ENCODE measurements around the gene PRMT7. TPM values are rescaled to one million over a fixed set of nuclear protein-coding genes. Genes with fewer than 3 reads are reported as not detected.

The PRMT7 gene
- polyA plus RNA-seq, 3 donors: 15.0 to 41.1 (median 15.2) TPM

GRCh38 chr16:68274441-68274840, 36.4 kb upstream of the PRMT7 start:
- no peaks in the 10 kb centered on the region for H3K9me3 ChIP-seq (replicated peaks in 1 of 2; ENCODE audit: control insufficient read depth in 1 of 2, insufficient read depth in 1 of 2, low read length in 2 of 2)
- no peaks in the 10 kb centered on the region for H3K9me3 Mint-ChIP-seq
- H3K4me2 ChIP-seq (replicated peaks; ENCODE audit: extremely low read depth, low read length, poor library complexity, severe bottlenecking): no peak overlapping the region
- H3K27me3 ChIP-seq (ENCODE audit: control insufficient read depth in 2 of 2, insufficient read depth in 2 of 2, low read length in 2 of 2): no peaks in the 10 kb centered on the region
- peak overlapping the region in 1 of 7 donors; percentile 41 for H3K27ac Mint-ChIP-seq
- DNase-seq: no peak
- no peak overlapping the region for H3K4me3 Mint-ChIP-seq
- TF ChIP-seq CTCF (IDR thresholded peaks at IDR 0.05): no peak
- peaks cover 6% of the 10 kb centered on the region for H3K4me1 Mint-ChIP-seq
- no peak overlapping the region for H3K4me3 ChIP-seq (replicated peaks in 1 of 3; ENCODE audit: low read depth in 2 of 3, low read length in 3 of 3)
- peaks cover 50% of the 10 kb centered on the region for H4K20me1 ChIP-seq (ENCODE audit: insufficient read depth, low read length)
- H3K36me3 Mint-ChIP-seq: peaks cover 40 to 70% of the 10 kb centered on the region in 2 donors
- H3K79me2 ChIP-seq (ENCODE audit: insufficient read depth, low read length): peaks cover 40% of the 10 kb centered on the region
- peaks cover 0 to 1% (median 0%) of the 10 kb centered on the region in 3 donors for H3K27me3 Mint-ChIP-seq (ENCODE audit: low read depth in 3 of 3)
- intact Hi-C loops (cut with micrococcal nuclease): no loop called here
- H3K27ac ChIP-seq (ENCODE audit: low read depth in 1 of 2, low read length in 2 of 2): no peak overlapping the region
- 89% methylated on average over 3 of the region's 4 CpGs for WGBS (ENCODE audit: insufficient coverage)
- H2AFZ ChIP-seq (ENCODE audit: insufficient read depth, low read depth, low read length, poor library complexity, severe bottlenecking): no peak overlapping the region
- H3K36me3 ChIP-seq (replicated peaks in 1 of 2; ENCODE audit: control insufficient read depth in 1 of 2, insufficient read depth in 2 of 2, low read length in 2 of 2): peaks cover 12 to 61% of the 10 kb centered on the region in 2 donors
- H3K9ac ChIP-seq (ENCODE audit: insufficient read depth, low read length, poor library complexity, severe bottlenecking): no peak overlapping the region
- H3K4me1 ChIP-seq (ENCODE audit: control insufficient read depth in 1 of 2, insufficient read depth in 2 of 2, low read length in 2 of 2): no peaks in the 10 kb centered on the region

- intact Hi-C loops (cut with micrococcal nuclease): no loop called here
Observed at GRCh38 chr16:68275611-68276191, 35.1 kb upstream of the PRMT7 start.

More at GRCh38 chr16:68275611-68276191, 35.1 kb upstream of the PRMT7 start:
- no peak overlapping the region for H3K4me3 ChIP-seq (replicated peaks in 1 of 3; ENCODE audit: low read depth in 2 of 3, low read length in 3 of 3)
- peaks cover 41 to 68% of the 10 kb centered on the region in 2 donors for H3K36me3 Mint-ChIP-seq
- peaks cover 27% of the 10 kb centered on the region for H3K79me2 ChIP-seq (ENCODE audit: insufficient read depth, low read length)
- no peak overlapping the region for H3K27ac ChIP-seq (ENCODE audit: low read depth in 1 of 2, low read length in 2 of 2)
- H3K4me1 ChIP-seq (ENCODE audit: control insufficient read depth in 1 of 2, insufficient read depth in 2 of 2, low read length in 2 of 2): no peaks in the 10 kb centered on the region
- peaks cover 10% of the 10 kb centered on the region for H3K4me1 Mint-ChIP-seq
- no peaks in the 10 kb centered on the region for H3K9me3 Mint-ChIP-seq
- H3K27me3 ChIP-seq (ENCODE audit: control insufficient read depth in 2 of 2, insufficient read depth in 2 of 2, low read length in 2 of 2): no peaks in the 10 kb centered on the region
- H2AFZ ChIP-seq (ENCODE audit: insufficient read depth, low read depth, low read length, poor library complexity, severe bottlenecking): no peak overlapping the region
- 57% methylated on average over 1 of the region's 4 CpGs for WGBS (ENCODE audit: insufficient coverage)
- H3K9ac ChIP-seq (ENCODE audit: insufficient read depth, low read length, poor library complexity, severe bottlenecking): no peak overlapping the region
- H4K20me1 ChIP-seq (ENCODE audit: insufficient read depth, low read length): peaks cover 37% of the 10 kb centered on the region
- peaks cover 14 to 59% of the 10 kb centered on the region in 2 donors for H3K36me3 ChIP-seq (replicated peaks in 1 of 2; ENCODE audit: control insufficient read depth in 1 of 2, insufficient read depth in 2 of 2, low read length in 2 of 2)
- H3K27me3 Mint-ChIP-seq (ENCODE audit: low read depth in 3 of 3): peaks cover 0 to 1% (median 0%) of the 10 kb centered on the region in 3 donors
- H3K4me3 Mint-ChIP-seq: no peak overlapping the region
- no peak for DNase-seq
- peak overlapping the region in 1 of 7 donors; percentile 76 for H3K27ac Mint-ChIP-seq
- no peak overlapping the region for H3K4me2 ChIP-seq (replicated peaks; ENCODE audit: extremely low read depth, low read length, poor library complexity, severe bottlenecking)
- H3K9me3 ChIP-seq (replicated peaks in 1 of 2; ENCODE audit: control insufficient read depth in 1 of 2, insufficient read depth in 1 of 2, low read length in 2 of 2): no peaks in the 10 kb centered on the region
- no peak for TF ChIP-seq CTCF (IDR thresholded peaks at IDR 0.05)

Measured in CD14-positive monocyte (primary cell).